Measurements from ENCODE around the gene ADAM33. TPM values are rescaled to one million over a fixed set of nuclear protein-coding genes. Genes with fewer than 3 reads are reported as not detected.

ADAM33 gene
- total and polyA plus RNA-seq, 2 experiments from 2014 or later: 2.8 to 6.0 TPM

DNA sequence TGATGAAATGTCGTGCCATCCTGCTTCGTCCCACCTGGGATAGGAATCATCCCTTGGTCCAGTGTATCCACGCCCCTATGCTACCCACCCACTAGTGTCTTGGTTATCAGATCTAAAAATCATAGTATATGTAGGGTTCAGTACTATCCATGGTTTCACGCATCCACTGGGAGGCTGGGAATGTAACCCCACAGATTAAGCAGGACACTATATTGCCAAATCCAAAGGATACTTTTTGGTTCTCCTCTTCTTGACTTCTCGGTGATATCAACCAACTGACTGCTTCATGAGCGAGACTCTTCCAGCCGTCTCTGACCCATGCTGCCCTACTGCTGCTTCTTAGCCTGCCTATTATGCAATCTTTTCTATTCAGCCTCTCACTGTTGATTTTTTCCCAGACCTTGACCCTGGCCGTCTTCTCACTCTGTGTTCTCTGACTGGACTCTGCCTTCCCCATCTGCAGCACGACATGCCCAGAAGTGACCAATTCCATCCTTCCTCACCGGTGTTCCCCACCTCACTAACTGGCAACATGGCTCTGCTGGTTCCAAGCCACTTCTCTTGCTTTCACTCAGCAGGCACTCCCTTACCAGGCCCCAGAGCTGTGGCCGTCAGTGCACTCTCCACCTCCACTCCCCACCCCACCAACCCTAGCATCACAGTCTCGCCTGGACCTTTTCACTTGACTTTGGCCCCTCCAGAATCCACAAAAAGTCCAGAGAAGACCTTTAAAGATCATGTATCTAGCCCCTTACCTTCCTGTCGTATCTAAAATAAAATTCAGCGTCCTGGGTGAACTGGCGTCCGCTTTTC, 53.1 kb downstream of the ADAM33 start:
- Histone ChIP-seq H3K4me1 (ENCODE audit: insufficient read depth) (peaks cover 13% of the 10 kb centered on the region), H3K4me3 (no peak overlapping the region), H3K27me3 (ENCODE audit: insufficient read depth) (no peaks in the 10 kb centered on the region), H3K36me3 (ENCODE audit: insufficient read depth) (no peaks in the 10 kb centered on the region), H3K27ac (ENCODE audit: low read depth) (no peak overlapping the region), H4K20me1 (replicated peaks; ENCODE audit: insufficient read depth) (no peaks in the 10 kb centered on the region), H3K4me2 (no peak overlapping the region), H3K79me2 (replicated peaks; ENCODE audit: insufficient read depth) (no peaks in the 10 kb centered on the region), H3K9me2 (ENCODE audit: insufficient read depth) (peaks cover 5% of the 10 kb centered on the region; the same call in 1 of the 2 replicates), H2AFZ (no peak overlapping the region), H3F3A (replicated peaks; ENCODE audit: low read depth) (no peaks in the 10 kb centered on the region)
- no peak overlapping the region for H3K27ac Mint-ChIP-seq
- peaks cover 24% of the 10 kb centered on the region for H3K4me1 Mint-ChIP-seq
- peaks cover 2% of the 10 kb centered on the region for H3K27me3 Mint-ChIP-seq (ENCODE audit: insufficient read depth, low read depth, poor library complexity)
- DNase-seq (ENCODE audit: low spot score) (no peak), ATAC-seq (no peak)
- H3K36me3 Mint-ChIP-seq (ENCODE audit: low read depth): peaks cover 4% of the 10 kb centered on the region; the same call in 2 of the 3 replicates
- no peaks in the 10 kb centered on the region for H3K9me3 Mint-ChIP-seq
- no peak for TF ChIP-seq ZNF331 (CRISPR knock-in tag; IDR thresholded peaks at IDR 0.05; ENCODE audit: low read depth)
- no peak for TF ChIP-seq CREB1 (CRISPR knock-in tag; IDR thresholded peaks at IDR 0.05; ENCODE audit: low read depth)
- no peak for TF ChIP-seq EZH2 (IDR thresholded peaks at IDR 0.05; ENCODE audit: low read depth, unreplicated experiment)
- TF ChIP-seq, protein P1, sequence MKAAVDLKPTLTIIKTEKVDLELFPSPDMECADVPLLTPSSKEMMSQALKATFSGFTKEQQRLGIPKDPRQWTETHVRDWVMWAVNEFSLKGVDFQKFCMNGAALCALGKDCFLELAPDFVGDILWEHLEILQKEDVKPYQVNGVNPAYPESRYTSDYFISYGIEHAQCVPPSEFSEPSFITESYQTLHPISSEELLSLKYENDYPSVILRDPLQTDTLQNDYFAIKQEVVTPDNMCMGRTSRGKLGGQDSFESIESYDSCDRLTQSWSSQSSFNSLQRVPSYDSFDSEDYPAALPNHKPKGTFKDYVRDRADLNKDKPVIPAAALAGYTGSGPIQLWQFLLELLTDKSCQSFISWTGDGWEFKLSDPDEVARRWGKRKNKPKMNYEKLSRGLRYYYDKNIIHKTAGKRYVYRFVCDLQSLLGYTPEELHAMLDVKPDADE (IDR thresholded peaks at IDR 0.05): no peak
- no peak for TF ChIP-seq NANOG (IDR thresholded peaks at IDR 0.05; ENCODE audit: borderline replicate concordance)
- no peak for TF ChIP-seq ZNF114 (CRISPR knock-in tag; IDR thresholded peaks at IDR 0.05)
- TF ChIP-seq, protein P2, sequence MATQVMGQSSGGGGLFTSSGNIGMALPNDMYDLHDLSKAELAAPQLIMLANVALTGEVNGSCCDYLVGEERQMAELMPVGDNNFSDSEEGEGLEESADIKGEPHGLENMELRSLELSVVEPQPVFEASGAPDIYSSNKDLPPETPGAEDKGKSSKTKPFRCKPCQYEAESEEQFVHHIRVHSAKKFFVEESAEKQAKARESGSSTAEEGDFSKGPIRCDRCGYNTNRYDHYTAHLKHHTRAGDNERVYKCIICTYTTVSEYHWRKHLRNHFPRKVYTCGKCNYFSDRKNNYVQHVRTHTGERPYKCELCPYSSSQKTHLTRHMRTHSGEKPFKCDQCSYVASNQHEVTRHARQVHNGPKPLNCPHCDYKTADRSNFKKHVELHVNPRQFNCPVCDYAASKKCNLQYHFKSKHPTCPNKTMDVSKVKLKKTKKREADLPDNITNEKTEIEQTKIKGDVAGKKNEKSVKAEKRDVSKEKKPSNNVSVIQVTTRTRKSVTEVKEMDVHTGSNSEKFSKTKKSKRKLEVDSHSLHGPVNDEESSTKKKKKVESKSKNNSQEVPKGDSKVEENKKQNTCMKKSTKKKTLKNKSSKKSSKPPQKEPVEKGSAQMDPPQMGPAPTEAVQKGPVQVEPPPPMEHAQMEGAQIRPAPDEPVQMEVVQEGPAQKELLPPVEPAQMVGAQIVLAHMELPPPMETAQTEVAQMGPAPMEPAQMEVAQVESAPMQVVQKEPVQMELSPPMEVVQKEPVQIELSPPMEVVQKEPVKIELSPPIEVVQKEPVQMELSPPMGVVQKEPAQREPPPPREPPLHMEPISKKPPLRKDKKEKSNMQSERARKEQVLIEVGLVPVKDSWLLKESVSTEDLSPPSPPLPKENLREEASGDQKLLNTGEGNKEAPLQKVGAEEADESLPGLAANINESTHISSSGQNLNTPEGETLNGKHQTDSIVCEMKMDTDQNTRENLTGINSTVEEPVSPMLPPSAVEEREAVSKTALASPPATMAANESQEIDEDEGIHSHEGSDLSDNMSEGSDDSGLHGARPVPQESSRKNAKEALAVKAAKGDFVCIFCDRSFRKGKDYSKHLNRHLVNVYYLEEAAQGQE (IDR thresholded peaks at IDR 0.05; ENCODE audit: unreplicated experiment): no peak
- TF ChIP-seq, protein P3, sequence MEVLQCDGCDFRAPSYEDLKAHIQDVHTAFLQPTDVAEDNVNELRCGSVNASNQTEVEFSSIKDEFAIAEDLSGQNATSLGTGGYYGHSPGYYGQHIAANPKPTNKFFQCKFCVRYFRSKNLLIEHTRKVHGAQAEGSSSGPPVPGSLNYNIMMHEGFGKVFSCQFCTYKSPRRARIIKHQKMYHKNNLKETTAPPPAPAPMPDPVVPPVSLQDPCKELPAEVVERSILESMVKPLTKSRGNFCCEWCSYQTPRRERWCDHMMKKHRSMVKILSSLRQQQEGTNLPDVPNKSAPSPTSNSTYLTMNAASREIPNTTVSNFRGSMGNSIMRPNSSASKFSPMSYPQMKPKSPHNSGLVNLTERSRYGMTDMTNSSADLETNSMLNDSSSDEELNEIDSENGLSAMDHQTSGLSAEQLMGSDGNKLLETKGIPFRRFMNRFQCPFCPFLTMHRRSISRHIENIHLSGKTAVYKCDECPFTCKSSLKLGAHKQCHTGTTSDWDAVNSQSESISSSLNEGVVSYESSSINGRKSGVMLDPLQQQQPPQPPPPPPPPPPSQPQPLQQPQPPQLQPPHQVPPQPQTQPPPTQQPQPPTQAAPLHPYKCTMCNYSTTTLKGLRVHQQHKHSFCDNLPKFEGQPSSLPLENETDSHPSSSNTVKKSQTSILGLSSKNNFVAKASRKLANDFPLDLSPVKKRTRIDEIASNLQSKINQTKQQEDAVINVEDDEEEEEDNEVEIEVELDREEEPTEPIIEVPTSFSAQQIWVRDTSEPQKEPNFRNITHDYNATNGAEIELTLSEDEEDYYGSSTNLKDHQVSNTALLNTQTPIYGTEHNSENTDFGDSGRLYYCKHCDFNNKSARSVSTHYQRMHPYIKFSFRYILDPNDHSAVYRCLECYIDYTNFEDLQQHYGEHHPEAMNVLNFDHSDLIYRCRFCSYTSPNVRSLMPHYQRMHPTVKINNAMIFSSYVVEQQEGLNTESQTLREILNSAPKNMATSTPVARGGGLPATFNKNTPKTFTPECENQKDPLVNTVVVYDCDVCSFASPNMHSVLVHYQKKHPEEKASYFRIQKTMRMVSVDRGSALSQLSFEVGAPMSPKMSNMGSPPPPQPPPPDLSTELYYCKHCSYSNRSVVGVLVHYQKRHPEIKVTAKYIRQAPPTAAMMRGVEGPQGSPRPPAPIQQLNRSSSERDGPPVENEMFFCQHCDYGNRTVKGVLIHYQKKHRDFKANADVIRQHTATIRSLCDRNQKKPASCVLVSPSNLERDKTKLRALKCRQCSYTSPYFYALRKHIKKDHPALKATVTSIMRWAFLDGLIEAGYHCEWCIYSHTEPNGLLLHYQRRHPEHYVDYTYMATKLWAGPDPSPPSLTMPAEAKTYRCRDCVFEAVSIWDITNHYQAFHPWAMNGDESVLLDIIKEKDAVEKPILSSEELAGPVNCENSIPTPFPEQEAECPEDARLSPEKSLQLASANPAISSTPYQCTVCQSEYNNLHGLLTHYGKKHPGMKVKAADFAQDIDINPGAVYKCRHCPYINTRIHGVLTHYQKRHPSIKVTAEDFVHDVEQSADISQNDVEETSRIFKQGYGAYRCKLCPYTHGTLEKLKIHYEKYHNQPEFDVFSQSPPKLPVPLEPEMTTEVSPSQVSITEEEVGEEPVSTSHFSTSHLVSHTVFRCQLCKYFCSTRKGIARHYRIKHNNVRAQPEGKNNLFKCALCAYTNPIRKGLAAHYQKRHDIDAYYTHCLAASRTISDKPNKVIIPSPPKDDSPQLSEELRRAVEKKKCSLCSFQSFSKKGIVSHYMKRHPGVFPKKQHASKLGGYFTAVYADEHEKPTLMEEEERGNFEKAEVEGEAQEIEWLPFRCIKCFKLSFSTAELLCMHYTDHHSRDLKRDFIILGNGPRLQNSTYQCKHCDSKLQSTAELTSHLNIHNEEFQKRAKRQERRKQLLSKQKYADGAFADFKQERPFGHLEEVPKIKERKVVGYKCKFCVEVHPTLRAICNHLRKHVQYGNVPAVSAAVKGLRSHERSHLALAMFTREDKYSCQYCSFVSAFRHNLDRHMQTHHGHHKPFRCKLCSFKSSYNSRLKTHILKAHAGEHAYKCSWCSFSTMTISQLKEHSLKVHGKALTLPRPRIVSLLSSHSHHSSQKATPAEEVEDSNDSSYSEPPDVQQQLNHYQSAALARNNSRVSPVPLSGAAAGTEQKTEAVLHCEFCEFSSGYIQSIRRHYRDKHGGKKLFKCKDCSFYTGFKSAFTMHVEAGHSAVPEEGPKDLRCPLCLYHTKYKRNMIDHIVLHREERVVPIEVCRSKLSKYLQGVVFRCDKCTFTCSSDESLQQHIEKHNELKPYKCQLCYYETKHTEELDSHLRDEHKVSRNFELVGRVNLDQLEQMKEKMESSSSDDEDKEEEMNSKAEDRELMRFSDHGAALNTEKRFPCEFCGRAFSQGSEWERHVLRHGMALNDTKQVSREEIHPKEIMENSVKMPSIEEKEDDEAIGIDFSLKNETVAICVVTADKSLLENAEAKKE (CRISPR knock-in tag; IDR thresholded peaks at IDR 0.05): no peak
- TF ChIP-seq JUNB (IDR thresholded peaks at IDR 0.05; ENCODE audit: unreplicated experiment): no peak
- TF ChIP-seq EZH2phosphoT487 (IDR thresholded peaks at IDR 0.05; ENCODE audit: unreplicated experiment): no peak
- no peak overlapping the region for H3K4me3 Mint-ChIP-seq
